ENCODE measurements around the gene MMP7. TPM values are rescaled to one million over a fixed set of nuclear protein-coding genes. Genes with fewer than 3 reads are reported as not detected.

The MMP7 gene
- total RNA-seq, 4 donors from 2014 or later = 1.1 TPM; not detected in 3

GRCh38 chr11:102489186-102490145 lies 41.1 kb downstream of the MMP7 start:
- no peak overlapping the region for H3K27ac ChIP-seq
- no peak for DNase-seq
- H3K36me3 ChIP-seq = no peaks in the 10 kb centered on the region
- no peak overlapping the region for H3K4me3 ChIP-seq
- TF ChIP-seq POLR2A (IDR thresholded peaks at IDR 0.05) = no peak
- TF ChIP-seq, protein P1, sequence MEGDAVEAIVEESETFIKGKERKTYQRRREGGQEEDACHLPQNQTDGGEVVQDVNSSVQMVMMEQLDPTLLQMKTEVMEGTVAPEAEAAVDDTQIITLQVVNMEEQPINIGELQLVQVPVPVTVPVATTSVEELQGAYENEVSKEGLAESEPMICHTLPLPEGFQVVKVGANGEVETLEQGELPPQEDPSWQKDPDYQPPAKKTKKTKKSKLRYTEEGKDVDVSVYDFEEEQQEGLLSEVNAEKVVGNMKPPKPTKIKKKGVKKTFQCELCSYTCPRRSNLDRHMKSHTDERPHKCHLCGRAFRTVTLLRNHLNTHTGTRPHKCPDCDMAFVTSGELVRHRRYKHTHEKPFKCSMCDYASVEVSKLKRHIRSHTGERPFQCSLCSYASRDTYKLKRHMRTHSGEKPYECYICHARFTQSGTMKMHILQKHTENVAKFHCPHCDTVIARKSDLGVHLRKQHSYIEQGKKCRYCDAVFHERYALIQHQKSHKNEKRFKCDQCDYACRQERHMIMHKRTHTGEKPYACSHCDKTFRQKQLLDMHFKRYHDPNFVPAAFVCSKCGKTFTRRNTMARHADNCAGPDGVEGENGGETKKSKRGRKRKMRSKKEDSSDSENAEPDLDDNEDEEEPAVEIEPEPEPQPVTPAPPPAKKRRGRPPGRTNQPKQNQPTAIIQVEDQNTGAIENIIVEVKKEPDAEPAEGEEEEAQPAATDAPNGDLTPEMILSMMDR (IDR thresholded peaks at IDR 0.05) = no peak
- no peaks in the 10 kb centered on the region for H3K9me3 ChIP-seq
- H3K27me3 ChIP-seq = no peaks in the 10 kb centered on the region
- peaks cover 0 to under 1% (median 0%) of the 10 kb centered on the region in 4 donors for H3K4me1 ChIP-seq

- Histone ChIP-seq H3K4me3 (no peak overlapping the region), H3K27ac (no peak overlapping the region), H3K9me3 (no peaks in the 10 kb centered on the region), H3K36me3 (no peaks in the 10 kb centered on the region), H3K27me3 (no peaks in the 10 kb centered on the region), H3K4me1 (no peaks in the 10 kb centered on the region)
- no peak for DNase-seq
- TF ChIP-seq, protein P1 (IDR thresholded peaks at IDR 0.05) = no peak
- TF ChIP-seq POLR2A (IDR thresholded peaks at IDR 0.05) = no peak
These were observed 42.3 kb downstream of the MMP7 start for GRCh38 chr11:102488208-102488607.

DNA sequence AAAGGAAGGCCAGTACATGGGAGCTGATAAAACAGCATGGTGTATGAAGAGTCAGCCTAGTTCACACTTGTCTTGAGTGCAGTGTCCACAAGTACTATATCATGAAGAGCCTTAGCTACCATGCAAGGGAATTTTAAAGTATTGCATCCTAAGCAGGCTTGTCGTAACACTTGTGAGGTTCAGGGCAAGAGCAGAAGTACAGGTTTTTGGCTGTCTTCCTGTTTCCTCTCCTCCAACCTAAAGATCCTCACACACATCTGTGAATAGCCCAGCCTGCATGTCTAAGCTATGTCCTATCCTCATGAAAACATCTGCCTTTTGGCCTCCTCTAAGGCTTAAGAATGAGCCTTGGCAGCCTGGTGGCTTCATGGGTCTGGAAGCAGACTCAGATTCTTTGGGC lies 43.3 kb downstream of the MMP7 start:
- Histone ChIP-seq H3K9me3 (no peaks in the 10 kb centered on the region), H3K4me1 (no peaks in the 10 kb centered on the region), H3K27me3 (no peaks in the 10 kb centered on the region), H3K36me3 (no peaks in the 10 kb centered on the region), H3K27ac (no peak overlapping the region), H3K4me3 (no peak overlapping the region)
- DNase-seq = no peak
- TF ChIP-seq, protein P1 (IDR thresholded peaks at IDR 0.05) = no peak
- TF ChIP-seq POLR2A (IDR thresholded peaks at IDR 0.05) = no peak

DNA sequence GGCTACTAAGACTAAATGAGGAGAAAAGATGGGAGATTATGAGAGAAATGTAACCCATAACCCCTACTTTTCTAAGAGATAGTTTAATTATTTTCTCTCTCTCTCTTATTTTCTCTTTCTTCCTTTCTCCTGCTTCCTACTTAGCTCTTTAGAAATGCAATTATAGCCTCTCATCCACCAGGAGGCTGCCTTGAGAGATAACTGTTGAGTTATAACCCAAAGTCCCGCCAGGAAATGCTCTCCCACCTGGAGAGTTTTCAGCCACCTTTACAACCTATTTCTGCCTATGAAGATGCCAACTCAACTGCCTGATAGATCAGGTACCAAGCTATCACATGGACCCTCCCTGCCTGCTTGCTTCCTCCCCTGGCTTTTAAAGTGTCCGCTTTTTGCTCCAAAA lies 44.0 kb downstream of the MMP7 start:
- H3K27ac ChIP-seq = no peak overlapping the region
- H3K27me3 ChIP-seq = no peaks in the 10 kb centered on the region
- no peaks in the 10 kb centered on the region for H3K9me3 ChIP-seq
- no peaks in the 10 kb centered on the region for H3K36me3 ChIP-seq
- no peak for DNase-seq
- H3K4me3 ChIP-seq = no peak overlapping the region
- TF ChIP-seq POLR2A (IDR thresholded peaks at IDR 0.05) = no peak
- TF ChIP-seq, protein P1 (IDR thresholded peaks at IDR 0.05) = peak in 2 of 6 experiments; percentile 2 to 14
- no peaks in the 10 kb centered on the region for H3K4me1 ChIP-seq

DNA sequence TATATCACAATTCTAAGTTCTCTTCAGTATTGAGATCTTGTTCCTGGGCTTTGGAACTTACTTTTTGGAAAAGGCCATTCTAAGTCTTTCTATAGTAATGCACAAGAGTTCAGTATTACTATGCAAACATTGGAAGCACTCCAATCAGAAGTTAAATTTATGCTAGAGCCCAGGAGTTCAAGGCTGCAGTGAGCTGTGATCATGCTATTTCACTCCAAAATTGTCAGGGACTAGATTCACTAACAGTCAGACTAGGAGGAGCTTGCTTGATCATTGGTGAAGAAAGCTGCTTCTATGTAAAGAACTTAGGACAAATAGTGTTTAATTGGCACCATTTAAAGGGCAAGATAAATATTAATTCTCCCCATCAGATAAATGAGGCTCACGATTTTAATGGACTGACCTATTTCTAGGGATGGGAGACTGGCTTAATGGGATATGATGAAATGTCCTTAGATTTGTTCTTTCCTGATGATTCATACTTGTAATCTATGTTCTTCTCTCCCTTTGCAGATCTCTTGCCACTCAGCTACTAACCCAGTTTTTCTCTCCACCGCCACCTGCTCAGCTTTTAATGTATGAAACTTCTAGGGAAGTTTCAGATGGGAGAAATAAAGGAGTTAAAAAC lies 45.3 kb downstream of the MMP7 start:
- no peak for DNase-seq
- H3K4me1 ChIP-seq = no peaks in the 10 kb centered on the region
- no peaks in the 10 kb centered on the region for H3K27me3 ChIP-seq
- H3K4me3 ChIP-seq = no peak overlapping the region
- no peaks in the 10 kb centered on the region for H3K36me3 ChIP-seq
- TF ChIP-seq, protein P1 (IDR thresholded peaks at IDR 0.05) = no peak
- no peak for TF ChIP-seq POLR2A (IDR thresholded peaks at IDR 0.05)
- H3K27ac ChIP-seq = no peak overlapping the region
- H3K9me3 ChIP-seq = no peaks in the 10 kb centered on the region

Data from Peyer's patch (tissue), 4 donors.